HepG2 (cell line): ENCODE measurements around the gene RAB2B. TPM values are rescaled to one million over a fixed set of nuclear protein-coding genes. Genes with fewer than 3 reads are reported as not detected.

ENCODE experiments used
- CHD2 ChIP-seq: IDR thresholded peaks from 2 replicates; pipeline ENCODE4 v1.6.1; 2011; ENCODE audit warnings: low read depth, low read length, improper control_type of control experiment
- HDAC1 ChIP-seq: sonication (generic); formaldehyde crosslinking; IDR thresholded peaks from 2 replicates; pipeline ENCODE4 v1.5.1; 2020; ENCODE audit warnings: mild to moderate bottlenecking, missing genetic modification reagents
- HHEX ChIP-seq: IDR thresholded peaks from 2 replicates; pipeline ENCODE4 v1.6.1; 2016; ENCODE audit warnings: control low read depth
- NFRKB ChIP-seq: fragments of 450-650 bp; IDR thresholded peaks from 2 replicates; pipeline ENCODE4 v1.6.1; 2017
- PHF8 ChIP-seq: sonication (generic); formaldehyde crosslinking; IDR thresholded peaks from 2 replicates; pipeline ENCODE4 v1.5.0; 2020; ENCODE audit warnings: missing genetic modification reagents
- RAD21 ChIP-seq: fragments of 450-650 bp; formaldehyde crosslinking; IDR thresholded peaks from 2 replicates; pipeline ENCODE4 v1.5.0; 2020; ENCODE audit warnings: mild to moderate bottlenecking
- SNAI1 ChIP-seq: sonication (generic); formaldehyde crosslinking; IDR thresholded peaks from 2 replicates; pipeline ENCODE4 v1.5.0; 2020; ENCODE audit warnings: mild to moderate bottlenecking, missing genetic modification reagents, borderline replicate concordance
- TARDBP ChIP-seq: sonication (generic); formaldehyde crosslinking; IDR thresholded peaks from 2 replicates; pipeline ENCODE4 v1.8.0; 2022; ENCODE audit warnings: mild to moderate bottlenecking, missing genetic modification reagents
- YEATS4 ChIP-seq: sonication (generic); formaldehyde crosslinking; IDR thresholded peaks from 2 replicates; pipeline ENCODE4 v1.4.0; 2020; ENCODE audit warnings: missing genetic modification reagents, borderline replicate concordance
- ZFP1 ChIP-seq: IDR thresholded peaks from 2 replicates; pipeline ENCODE4 v1.6.1; 2016
- ZFP62 ChIP-seq: sonication (generic); formaldehyde crosslinking; IDR thresholded peaks from 2 replicates; pipeline ENCODE4 v1.4.0; 2020; ENCODE audit warnings: missing genetic modification reagents
- ZKSCAN1 ChIP-seq: fragments of 150-350 bp; IDR thresholded peaks from 2 replicates; pipeline ENCODE4 v1.6.1; 2014; ENCODE audit warnings: low read length
- ZNF101 ChIP-seq: sonication (generic); formaldehyde crosslinking; IDR thresholded peaks from 2 replicates; pipeline ENCODE4 v1.4.0; 2020; ENCODE audit warnings: mild to moderate bottlenecking, low read depth, missing genetic modification reagents, borderline replicate concordance
- ZNF30 ChIP-seq: sonication (generic); formaldehyde crosslinking; IDR thresholded peaks from 2 replicates; pipeline ENCODE4 v1.5.0; 2020; ENCODE audit warnings: mild to moderate bottlenecking, missing genetic modification reagents
- ZNF558 ChIP-seq: sonication (generic); formaldehyde crosslinking; IDR thresholded peaks from 2 replicates; pipeline ENCODE4 v1.9.0; 2022; ENCODE audit warnings: mild to moderate bottlenecking, missing genetic modification reagents, borderline replicate concordance
- ZNF646 ChIP-seq: sonication (generic); formaldehyde crosslinking; IDR thresholded peaks from 2 replicates; pipeline ENCODE4 v1.9.0; 2021; ENCODE audit warnings: mild to moderate bottlenecking, missing genetic modification reagents
- ZNF678 ChIP-seq: sonication (generic); formaldehyde crosslinking; IDR thresholded peaks from 2 replicates; pipeline ENCODE4 v1.4.0; 2020; ENCODE audit warnings: mild to moderate bottlenecking, missing genetic modification reagents
- ZNF704 ChIP-seq: sonication (generic); formaldehyde crosslinking; IDR thresholded peaks from 2 replicates; pipeline ENCODE4 v1.8.1; 2023; ENCODE audit warnings: mild to moderate bottlenecking, inconsistent platforms, moderate library complexity, missing genetic modification reagents, borderline replicate concordance
- ZNF740 ChIP-seq: sonication (generic); formaldehyde crosslinking; IDR thresholded peaks from 2 replicates; pipeline ENCODE4 v1.4.0; 2020; ENCODE audit warnings: missing genetic modification reagents
- ZSCAN25 ChIP-seq: sonication (generic); formaldehyde crosslinking; IDR thresholded peaks from 2 replicates; pipeline ENCODE4 v1.8.0; 2022; ENCODE audit warnings: mild to moderate bottlenecking, missing genetic modification reagents
- polyA plus RNA-seq, 8 experiments: library from polyadenylated mRNA; depleted of rRNA in 3 of 8; stranded (reverse) in 7 of 8; unstranded in 1 of 8; fragments of >200 nt; fragmentation: Illumina TruSeq in 4 of 8; extraction: Trizol in 4 of 8; gene quantifications; 2 replicates each; pipeline versions ENCODE4 v1.2.1 to v1.2.3, GENCODE V29; 2011 to 2016; ENCODE audit warnings: low read depth in 4 of 8, missing spikeins in 1 of 8, mixed read lengths in 1 of 8; ENCODE audit not compliant: insufficient read depth in 1 of 8
- total RNA-seq, 5 experiments: library from RNA; depleted of rRNA; stranded (reverse); fragments of >200 nt; fragmentation: Illumina TruSeq; extraction: Trizol; gene quantifications; 2 replicates each; pipeline ENCODE4 v1.2.3, GENCODE V29; 2016; ENCODE audit warnings: low read depth in 1 of 5
- TF ChIP-seq, protein P1 (sequence below): sonication (generic); formaldehyde crosslinking; IDR thresholded peaks from 2 replicates; pipeline ENCODE4 v1.4.0; 2020; ENCODE audit warnings: missing genetic modification reagents

Gene RAB2B
- total and polyA plus RNA-seq, 2 of the 13 experiments (the other 11 are each of a cell fraction or from before 2014, with no cell fraction given), result 36.0 to 60.6 TPM

- no peak for TF ChIP-seq ZNF740 (CRISPR knock-in tag)
- peak; percentile 95 for TF ChIP-seq PHF8 (CRISPR knock-in tag)
- TF ChIP-seq ZSCAN25 (CRISPR knock-in tag), result no peak; the same call in 1 of the 2 replicates
- TF ChIP-seq ZKSCAN1, result no peak
- peak; percentile 31; the same call in 1 of the 2 replicates for TF ChIP-seq ZNF678
- TF ChIP-seq HHEX (CRISPR knock-in tag), result no peak
- TF ChIP-seq ZNF558, result peak; percentile 96
- peak; percentile 86 for TF ChIP-seq ZFP1
- TF ChIP-seq RAD21 (CRISPR knock-in tag), result peak; percentile 10; the same call in 1 of the 2 replicates
- TF ChIP-seq ZNF30 (CRISPR knock-in tag), result no peak
- TF ChIP-seq YEATS4 (CRISPR knock-in tag), result peak; percentile 91
- TF ChIP-seq SNAI1 (CRISPR knock-in tag), result peak; percentile 90; the same call in 1 of the 2 replicates
- TF ChIP-seq, protein P1, sequence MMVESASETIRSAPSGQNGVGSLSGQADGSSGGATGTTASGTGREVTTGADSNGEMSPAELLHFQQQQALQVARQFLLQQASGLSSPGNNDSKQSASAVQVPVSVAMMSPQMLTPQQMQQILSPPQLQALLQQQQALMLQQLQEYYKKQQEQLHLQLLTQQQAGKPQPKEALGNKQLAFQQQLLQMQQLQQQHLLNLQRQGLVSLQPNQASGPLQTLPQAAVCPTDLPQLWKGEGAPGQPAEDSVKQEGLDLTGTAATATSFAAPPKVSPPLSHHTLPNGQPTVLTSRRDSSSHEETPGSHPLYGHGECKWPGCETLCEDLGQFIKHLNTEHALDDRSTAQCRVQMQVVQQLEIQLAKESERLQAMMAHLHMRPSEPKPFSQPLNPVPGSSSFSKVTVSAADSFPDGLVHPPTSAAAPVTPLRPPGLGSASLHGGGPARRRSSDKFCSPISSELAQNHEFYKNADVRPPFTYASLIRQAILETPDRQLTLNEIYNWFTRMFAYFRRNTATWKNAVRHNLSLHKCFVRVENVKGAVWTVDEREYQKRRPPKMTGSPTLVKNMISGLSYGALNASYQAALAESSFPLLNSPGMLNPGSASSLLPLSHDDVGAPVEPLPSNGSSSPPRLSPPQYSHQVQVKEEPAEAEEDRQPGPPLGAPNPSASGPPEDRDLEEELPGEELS (CRISPR knock-in tag), result peak; percentile 52; the same call in 1 of the 2 replicates
- TF ChIP-seq HDAC1 (CRISPR knock-in tag), result peak; percentile 99
- TF ChIP-seq TARDBP (CRISPR knock-in tag), result peak; percentile 98
- no peak for TF ChIP-seq ZNF646
- TF ChIP-seq NFRKB, result peak; percentile 97
- peak; percentile 90 for TF ChIP-seq ZNF704 (CRISPR knock-in tag)
- TF ChIP-seq ZFP62 (CRISPR knock-in tag), result no peak
- TF ChIP-seq CHD2, result peak; percentile 83
- no peak for TF ChIP-seq ZNF101 (CRISPR knock-in tag)
Measured at GRCh38 chr14:21510735-21511657, 34.2 kb upstream of the RAB2B start, which contains the start of gene METTL3 (continued).
